ENCODE measurements around the gene KCTD7.
"Not testable (repeated sequence)": the region's sequence is repeated elsewhere in the genome, so short reads cannot be mapped to it uniquely, and the experiment has no call there.

KCTD7 gene

DNA sequence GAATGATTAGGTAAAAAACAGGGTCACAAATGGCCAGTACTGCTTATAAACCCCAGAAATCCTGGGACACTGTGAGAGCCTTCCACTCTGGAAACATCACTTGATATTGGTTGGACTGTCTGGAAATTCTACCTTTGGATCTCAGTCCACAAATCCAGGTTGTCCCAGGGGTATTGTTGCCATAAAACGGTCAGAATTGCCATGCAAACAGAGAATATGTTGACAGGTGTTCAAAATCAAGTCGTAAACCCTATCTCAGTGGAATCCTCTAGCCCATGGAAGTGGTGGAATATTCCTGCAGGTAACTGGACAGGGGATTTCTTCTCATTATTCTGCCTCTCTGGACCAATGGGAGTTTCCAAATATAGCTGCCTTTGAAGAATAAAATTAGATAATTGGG lies 31.2 kb upstream of the KCTD7 start:
- no peak overlapping the region for H3K27ac ChIP-seq (ENCODE audit: insufficient read depth in 1 of 2, low read depth in 1 of 2, low read length in 2 of 2, poor library complexity in 1 of 2, severe bottlenecking in 2 of 2)
- H3K27me3 ChIP-seq (replicated peaks in 2 of 5; ENCODE audit: control insufficient read depth in 4 of 5, insufficient read depth in 5 of 5, low read length in 4 of 5), result no peaks in the 10 kb centered on the region
- peaks cover 0 to 4% (median 0%) of the 10 kb centered on the region in 5 experiments for H3K9me3 ChIP-seq (ENCODE audit: control extremely low read depth in 1 of 5, control insufficient read depth in 4 of 5, insufficient read depth in 2 of 5, low read depth in 1 of 5, low read length in 4 of 5)
- WGBS (ENCODE audit: insufficient coverage), result 100% methylated on average over 1 of the region's 2 CpGs
- H3K36me3 ChIP-seq (ENCODE audit: control insufficient read depth in 4 of 4, insufficient read depth in 4 of 4, low read length in 3 of 4), result no peaks in the 10 kb centered on the region
- H3K4me3 ChIP-seq (ENCODE audit: control insufficient read depth in 1 of 7, extremely low read depth in 1 of 7, insufficient read depth in 4 of 7, low read depth in 2 of 7, low read length in 6 of 7), result no peak overlapping the region
- no peak for DNase-seq
- POLR2A ChIA-PET, result no interaction called here
- CTCF ChIA-PET, result no interaction called here
- H3K4me1 ChIP-seq (ENCODE audit: control extremely low read depth in 1 of 4, control insufficient read depth in 4 of 4, insufficient read depth in 4 of 4, low read length in 3 of 4), result peaks cover 0 to 7% (median 5%) of the 10 kb centered on the region in 4 experiments

DNA sequence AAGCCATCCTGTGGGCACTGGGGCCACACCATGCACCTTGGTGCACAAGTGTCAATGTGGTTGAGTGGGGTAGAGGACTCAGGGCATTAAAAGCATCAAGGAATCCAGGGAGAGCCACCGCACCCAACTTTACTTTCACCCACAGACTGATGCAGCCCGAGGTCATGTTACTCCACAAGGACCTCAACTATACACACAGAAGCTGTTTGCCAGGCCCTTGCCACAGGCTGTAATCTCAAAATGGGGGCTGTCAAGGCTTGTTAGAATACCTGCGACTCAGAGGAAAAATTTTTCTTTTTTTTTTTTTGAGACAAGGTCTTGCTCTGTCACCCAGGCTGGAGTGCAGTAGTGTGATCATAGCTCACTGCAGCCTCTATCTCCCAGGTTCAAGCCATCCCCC lies 26.5 kb upstream of the KCTD7 start:
- H3K4me1 ChIP-seq (ENCODE audit: control extremely low read depth in 1 of 4, control insufficient read depth in 4 of 4, insufficient read depth in 4 of 4, low read length in 3 of 4), result no peaks in the 10 kb centered on the region
- H3K27ac ChIP-seq (ENCODE audit: insufficient read depth in 1 of 2, low read depth in 1 of 2, low read length in 2 of 2, poor library complexity in 1 of 2, severe bottlenecking in 2 of 2), result no peak overlapping the region
- DNase-seq, result no peak
- H3K27me3 ChIP-seq (replicated peaks in 2 of 5; ENCODE audit: control insufficient read depth in 4 of 5, insufficient read depth in 5 of 5, low read length in 4 of 5), result no peaks in the 10 kb centered on the region
- H3K9me3 ChIP-seq (ENCODE audit: control extremely low read depth in 1 of 5, control insufficient read depth in 4 of 5, insufficient read depth in 2 of 5, low read depth in 1 of 5, low read length in 4 of 5), result peaks cover 0 to 4% (median 0%) of the 10 kb centered on the region in 5 experiments
- WGBS (ENCODE audit: insufficient coverage), result 100% methylated on average over 2 of the region's 3 CpGs
- POLR2A ChIA-PET, result interaction anchor here (0.6 kb wide), 1 partner anchor 84 kb away, joined by 3 read pairs; no protein-coding TSS in a partner anchor
- CTCF ChIA-PET, result interaction anchor here (0.9 to 1.3 kb wide), 2 partner anchors 12 to 15 kb away, joined by 3 read pairs; no protein-coding TSS in a partner anchor
- H3K4me3 ChIP-seq (ENCODE audit: control insufficient read depth in 1 of 7, extremely low read depth in 1 of 7, insufficient read depth in 4 of 7, low read depth in 2 of 7, low read length in 6 of 7), result no peak overlapping the region
- H3K36me3 ChIP-seq (ENCODE audit: control insufficient read depth in 4 of 4, insufficient read depth in 4 of 4, low read length in 3 of 4), result no peaks in the 10 kb centered on the region

DNA sequence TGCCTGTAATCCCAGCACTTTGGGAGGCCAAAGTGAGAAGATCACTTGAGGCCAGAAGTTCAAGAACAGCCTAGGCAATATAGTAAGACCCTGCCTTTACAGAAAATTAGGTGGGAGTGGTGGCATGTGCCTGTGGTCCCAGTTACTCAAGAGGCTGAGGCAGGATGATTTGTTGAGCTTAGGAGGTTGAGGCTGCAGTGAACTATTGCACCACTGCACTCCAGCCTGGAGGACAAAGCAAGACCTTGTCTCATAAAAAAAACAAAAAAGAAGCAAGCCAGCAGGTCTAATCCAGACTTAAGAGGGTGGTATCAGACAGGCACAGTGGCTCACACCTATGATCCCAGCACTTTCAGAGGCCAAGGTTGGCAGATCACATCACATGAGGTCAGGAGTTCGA lies 24.5 kb upstream of the KCTD7 start:
- H3K9me3 ChIP-seq (ENCODE audit: control extremely low read depth in 1 of 5, control insufficient read depth in 4 of 5, insufficient read depth in 2 of 5, low read depth in 1 of 5, low read length in 4 of 5), result peaks cover 0 to 4% (median 0%) of the 10 kb centered on the region in 5 experiments
- H3K36me3 ChIP-seq (ENCODE audit: control insufficient read depth in 4 of 4, insufficient read depth in 4 of 4, low read length in 3 of 4), result no peaks in the 10 kb centered on the region
- DNase-seq, result no peak
- CTCF ChIA-PET, result no interaction called here
- no peak overlapping the region for H3K4me3 ChIP-seq (ENCODE audit: control insufficient read depth in 1 of 7, extremely low read depth in 1 of 7, insufficient read depth in 4 of 7, low read depth in 2 of 7, low read length in 6 of 7)
- no peak overlapping the region for H3K27ac ChIP-seq (ENCODE audit: insufficient read depth in 1 of 2, low read depth in 1 of 2, low read length in 2 of 2, poor library complexity in 1 of 2, severe bottlenecking in 2 of 2)
- no peaks in the 10 kb centered on the region for H3K27me3 ChIP-seq (replicated peaks in 2 of 5; ENCODE audit: control insufficient read depth in 4 of 5, insufficient read depth in 5 of 5, low read length in 4 of 5)
- POLR2A ChIA-PET, result no interaction called here
- WGBS (ENCODE audit: insufficient coverage), result no CpG with 5 or more reads among the region's 1 CpG
- H3K4me1 ChIP-seq (ENCODE audit: control extremely low read depth in 1 of 4, control insufficient read depth in 4 of 4, insufficient read depth in 4 of 4, low read length in 3 of 4), result no peaks in the 10 kb centered on the region

DNA sequence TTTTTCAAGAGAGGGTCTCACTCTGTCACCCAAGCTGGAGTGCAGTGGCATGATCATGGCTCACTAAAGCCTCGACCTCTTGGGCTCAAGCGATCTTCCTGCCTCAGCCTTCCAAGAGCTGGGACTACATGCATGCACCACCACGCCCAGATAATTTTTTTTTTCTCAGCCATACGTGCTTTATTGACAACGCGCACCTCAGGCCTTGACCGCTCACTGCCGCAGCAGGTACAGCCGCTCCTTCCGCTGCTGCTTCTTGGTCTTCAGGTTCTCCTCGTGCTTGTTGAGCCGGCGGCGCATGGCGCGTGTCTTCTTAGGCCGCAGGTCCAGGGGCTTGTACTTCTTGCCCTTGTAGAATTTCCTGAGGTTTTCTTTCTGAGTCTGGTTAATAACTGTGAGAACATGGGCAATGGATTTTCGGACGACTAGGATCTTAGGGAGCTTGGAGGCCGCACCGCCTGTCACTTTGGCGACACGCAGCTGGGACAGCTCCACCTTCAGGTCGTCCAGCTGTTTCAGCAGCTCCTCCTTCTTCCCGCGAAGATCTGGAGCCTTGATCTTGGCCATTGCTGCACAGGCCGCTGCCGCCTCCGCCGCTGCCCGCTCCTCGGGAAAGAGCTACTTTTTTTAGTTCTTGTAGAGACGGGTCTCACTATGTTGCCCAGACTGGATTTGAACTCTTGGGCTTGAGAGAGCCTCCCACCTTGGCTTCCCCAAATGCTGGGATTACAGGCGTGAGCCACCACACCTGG lies 22.0 kb upstream of the KCTD7 start:
- WGBS (ENCODE audit: insufficient coverage), result 95% methylated on average over 32 of the region's 34 CpGs
- POLR2A ChIA-PET; H3K36me3 ChIP-seq (ENCODE audit: control insufficient read depth in 4 of 4, insufficient read depth in 4 of 4, low read length in 3 of 4); H3K9me3 ChIP-seq (ENCODE audit: control extremely low read depth in 1 of 5, control insufficient read depth in 4 of 5, insufficient read depth in 2 of 5, low read depth in 1 of 5, low read length in 4 of 5); DNase-seq; H3K4me3 ChIP-seq (ENCODE audit: control insufficient read depth in 1 of 7, extremely low read depth in 1 of 7, insufficient read depth in 4 of 7, low read depth in 2 of 7, low read length in 6 of 7); H3K4me1 ChIP-seq (ENCODE audit: control extremely low read depth in 1 of 4, control insufficient read depth in 4 of 4, insufficient read depth in 4 of 4, low read length in 3 of 4); H3K27me3 ChIP-seq (replicated peaks in 2 of 5; ENCODE audit: control insufficient read depth in 4 of 5, insufficient read depth in 5 of 5, low read length in 4 of 5); H3K27ac ChIP-seq (ENCODE audit: insufficient read depth in 1 of 2, low read depth in 1 of 2, low read length in 2 of 2, poor library complexity in 1 of 2, severe bottlenecking in 2 of 2): not testable (repeated sequence)
- CTCF ChIA-PET, result interaction anchor here (0.6 to 1.4 kb wide), 4 partner anchors 11 to 49 kb away, joined by 3 read pairs; no protein-coding TSS in a partner anchor

DNA sequence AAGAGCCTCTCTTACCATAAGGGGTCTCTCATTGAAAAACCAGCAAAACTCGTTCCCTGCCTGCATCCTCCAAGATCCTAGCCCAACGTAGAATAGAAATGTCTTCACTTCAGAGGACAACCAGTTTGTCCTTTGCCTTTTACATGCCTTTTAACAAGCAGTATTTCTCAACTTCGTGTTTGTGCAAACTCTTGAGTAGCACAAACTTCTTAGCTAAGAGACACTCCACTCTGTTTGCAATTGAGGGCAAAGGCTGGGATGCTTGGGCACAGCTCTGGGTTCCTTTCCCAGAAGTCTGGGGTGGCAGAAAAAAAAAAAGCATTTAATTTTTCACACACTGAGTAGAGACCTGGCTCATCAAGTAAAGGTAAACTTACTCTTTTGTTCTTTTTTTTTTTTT lies 19.5 kb upstream of the KCTD7 start:
- no peaks in the 10 kb centered on the region for H3K36me3 ChIP-seq (ENCODE audit: control insufficient read depth in 4 of 4, insufficient read depth in 4 of 4, low read length in 3 of 4)
- 78% methylated on average over 3 of the region's 3 CpGs for WGBS (ENCODE audit: insufficient coverage)

DNA sequence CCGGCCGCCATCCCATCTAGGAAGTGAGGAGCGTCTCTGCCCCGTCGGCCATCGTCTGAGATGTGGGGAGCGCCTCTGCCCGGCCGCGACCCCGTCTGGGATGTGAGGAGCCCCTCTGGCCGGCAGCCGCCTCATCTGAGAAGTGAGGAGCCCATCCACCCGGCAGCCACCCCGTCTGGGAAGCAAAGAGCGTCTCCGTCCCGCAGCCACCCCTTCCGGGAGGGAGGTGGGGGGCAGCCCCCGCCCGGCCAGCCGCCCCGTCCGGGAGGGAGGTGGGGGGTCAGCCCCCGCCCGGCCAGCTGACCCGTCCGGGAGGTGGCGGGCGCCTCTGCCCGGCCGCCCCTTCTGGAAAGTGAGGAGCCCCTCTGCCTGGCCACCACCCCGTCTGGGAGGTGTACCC lies 14.1 kb upstream of the KCTD7 start:
- CTCF ChIA-PET; H3K27me3 ChIP-seq (replicated peaks in 2 of 5; ENCODE audit: control insufficient read depth in 4 of 5, insufficient read depth in 5 of 5, low read length in 4 of 5); H3K36me3 ChIP-seq (ENCODE audit: control insufficient read depth in 4 of 4, insufficient read depth in 4 of 4, low read length in 3 of 4); H3K4me1 ChIP-seq (ENCODE audit: control extremely low read depth in 1 of 4, control insufficient read depth in 4 of 4, insufficient read depth in 4 of 4, low read length in 3 of 4); H3K9me3 ChIP-seq (ENCODE audit: control extremely low read depth in 1 of 5, control insufficient read depth in 4 of 5, insufficient read depth in 2 of 5, low read depth in 1 of 5, low read length in 4 of 5); H3K27ac ChIP-seq (ENCODE audit: insufficient read depth in 1 of 2, low read depth in 1 of 2, low read length in 2 of 2, poor library complexity in 1 of 2, severe bottlenecking in 2 of 2); POLR2A ChIA-PET; H3K4me3 ChIP-seq (ENCODE audit: control insufficient read depth in 1 of 7, extremely low read depth in 1 of 7, insufficient read depth in 4 of 7, low read depth in 2 of 7, low read length in 6 of 7); DNase-seq: not testable (repeated sequence)
- 96% methylated on average over 22 of the region's 33 CpGs for WGBS (ENCODE audit: insufficient coverage)

More for the DNA sequence above, 19.5 kb upstream of the KCTD7 start:
- Histone ChIP-seq H3K27me3 (replicated peaks in 2 of 5; ENCODE audit: control insufficient read depth in 4 of 5, insufficient read depth in 5 of 5, low read length in 4 of 5) (peaks cover 0 to 2% (median 0%) of the 10 kb centered on the region in 5 experiments), H3K4me3 (ENCODE audit: control insufficient read depth in 1 of 7, extremely low read depth in 1 of 7, insufficient read depth in 4 of 7, low read depth in 2 of 7, low read length in 6 of 7) (no peak overlapping the region), H3K27ac (ENCODE audit: insufficient read depth in 1 of 2, low read depth in 1 of 2, low read length in 2 of 2, poor library complexity in 1 of 2, severe bottlenecking in 2 of 2) (no peak overlapping the region), H3K9me3 (ENCODE audit: control extremely low read depth in 1 of 5, control insufficient read depth in 4 of 5, insufficient read depth in 2 of 5, low read depth in 1 of 5, low read length in 4 of 5) (no peaks in the 10 kb centered on the region), H3K4me1 (ENCODE audit: control extremely low read depth in 1 of 4, control insufficient read depth in 4 of 4, insufficient read depth in 4 of 4, low read length in 3 of 4) (no peaks in the 10 kb centered on the region)
- POLR2A ChIA-PET, result no interaction called here
- no peak for DNase-seq
- CTCF ChIA-PET, result no interaction called here

DNA sequence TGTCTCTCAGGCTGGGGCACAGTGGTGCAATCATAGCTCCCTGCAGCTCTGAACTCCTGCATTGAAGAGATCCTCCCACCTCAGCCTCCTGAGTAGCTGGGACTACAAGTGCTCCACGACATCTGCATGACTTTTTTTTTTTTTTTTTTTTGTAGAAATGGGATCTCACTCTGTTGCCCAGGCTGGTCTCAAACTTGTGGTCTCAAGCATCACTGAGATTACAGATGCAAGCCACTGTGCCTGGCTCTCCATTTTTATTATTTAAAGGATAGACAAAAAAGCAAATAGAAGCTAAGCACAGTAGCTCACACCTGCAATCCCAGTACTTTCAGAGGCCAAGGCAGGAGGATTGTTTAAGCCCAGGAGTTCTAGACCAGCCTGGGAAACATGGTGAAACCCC lies 13.0 kb upstream of the KCTD7 start:
- H3K4me3 ChIP-seq (ENCODE audit: control insufficient read depth in 1 of 7, extremely low read depth in 1 of 7, insufficient read depth in 4 of 7, low read depth in 2 of 7, low read length in 6 of 7), result no peak overlapping the region
- no peaks in the 10 kb centered on the region for H3K36me3 ChIP-seq (ENCODE audit: control insufficient read depth in 4 of 4, insufficient read depth in 4 of 4, low read length in 3 of 4)
- no peak overlapping the region for H3K27ac ChIP-seq (ENCODE audit: insufficient read depth in 1 of 2, low read depth in 1 of 2, low read length in 2 of 2, poor library complexity in 1 of 2, severe bottlenecking in 2 of 2)
- no peaks in the 10 kb centered on the region for H3K9me3 ChIP-seq (ENCODE audit: control extremely low read depth in 1 of 5, control insufficient read depth in 4 of 5, insufficient read depth in 2 of 5, low read depth in 1 of 5, low read length in 4 of 5)
- WGBS (ENCODE audit: insufficient coverage), result 100% methylated on average over 1 of the region's 1 CpG
- DNase-seq, result no peak
- POLR2A ChIA-PET, result no interaction called here
- CTCF ChIA-PET, result no interaction called here
- peaks cover 0 to 8% (median 0%) of the 10 kb centered on the region in 5 experiments for H3K27me3 ChIP-seq (replicated peaks in 2 of 5; ENCODE audit: control insufficient read depth in 4 of 5, insufficient read depth in 5 of 5, low read length in 4 of 5)
- H3K4me1 ChIP-seq (ENCODE audit: control extremely low read depth in 1 of 4, control insufficient read depth in 4 of 4, insufficient read depth in 4 of 4, low read length in 3 of 4), result no peaks in the 10 kb centered on the region
